HepG2 (cell line): ENCODE data around the gene PLCL1.

Experiments
- CREBL2 ChIP-seq: sonication (generic); formaldehyde crosslinking; IDR thresholded peaks from 2 replicates; pipeline ENCODE4 v1.8.1; 2023; ENCODE audit warnings: missing genetic modification reagents, mild to moderate bottlenecking, borderline replicate concordance
- DNMT1 ChIP-seq: sonication (generic); formaldehyde crosslinking; IDR thresholded peaks from 2 replicates; pipeline ENCODE4 v1.5.1; 2020; ENCODE audit warnings: mild to moderate bottlenecking, missing genetic modification reagents
- MAX ChIP-seq: IDR thresholded peaks from 2 replicates; pipeline ENCODE4 v1.6.1; 2012; ENCODE audit warnings: inconsistent platforms
- SRF ChIP-seq: IDR thresholded peaks from 2 replicates; pipeline ENCODE4 v1.6.1; 2011; ENCODE audit warnings: mild to moderate bottlenecking, low read depth, low read length, moderate library complexity
- TARDBP ChIP-seq: sonication (generic); formaldehyde crosslinking; IDR thresholded peaks from 2 replicates; pipeline ENCODE4 v1.8.0; 2022; ENCODE audit warnings: mild to moderate bottlenecking, missing genetic modification reagents
- THAP7 ChIP-seq: sonication (generic); formaldehyde crosslinking; IDR thresholded peaks from 2 replicates; pipeline ENCODE4 v1.8.1; 2023; ENCODE audit warnings: mild to moderate bottlenecking, missing genetic modification reagents
- YY1 ChIP-seq: IDR thresholded peaks from 2 replicates; pipeline ENCODE4 v1.6.1; 2011; ENCODE audit warnings: low read length, low read depth, moderate library complexity, mild to moderate bottlenecking; ENCODE audit not compliant: insufficient read depth, insufficient replicate concordance
- ZKSCAN1 ChIP-seq: fragments of 150-350 bp; IDR thresholded peaks from 2 replicates; pipeline ENCODE4 v1.6.1; 2014; ENCODE audit warnings: low read length
- ZNF580 ChIP-seq: IDR thresholded peaks from 2 replicates; pipeline ENCODE4 v1.6.1; 2016; ENCODE audit warnings: low read depth, borderline replicate concordance
- TF ChIP-seq, protein P1 (sequence below): sonication (generic); formaldehyde crosslinking; IDR thresholded peaks from 2 replicates; pipeline ENCODE4 v1.5.0; 2020; ENCODE audit warnings: mild to moderate bottlenecking, missing genetic modification reagents, moderate library complexity
- TF ChIP-seq, protein P2 (sequence below): sonication (generic); formaldehyde crosslinking; IDR thresholded peaks from 2 replicates; pipeline ENCODE4 v1.4.0; 2020; ENCODE audit warnings: missing genetic modification reagents

- TF ChIP-seq MAX (no peak), ZNF580 (CRISPR knock-in tag) (no peak), TARDBP (CRISPR knock-in tag) (no peak), THAP7 (CRISPR knock-in tag) (no peak), ZKSCAN1 (no peak), CREBL2 (CRISPR knock-in tag) (no peak), DNMT1 (CRISPR knock-in tag) (no peak), SRF (no peak), YY1 (no peak)
- TF ChIP-seq, protein P1, sequence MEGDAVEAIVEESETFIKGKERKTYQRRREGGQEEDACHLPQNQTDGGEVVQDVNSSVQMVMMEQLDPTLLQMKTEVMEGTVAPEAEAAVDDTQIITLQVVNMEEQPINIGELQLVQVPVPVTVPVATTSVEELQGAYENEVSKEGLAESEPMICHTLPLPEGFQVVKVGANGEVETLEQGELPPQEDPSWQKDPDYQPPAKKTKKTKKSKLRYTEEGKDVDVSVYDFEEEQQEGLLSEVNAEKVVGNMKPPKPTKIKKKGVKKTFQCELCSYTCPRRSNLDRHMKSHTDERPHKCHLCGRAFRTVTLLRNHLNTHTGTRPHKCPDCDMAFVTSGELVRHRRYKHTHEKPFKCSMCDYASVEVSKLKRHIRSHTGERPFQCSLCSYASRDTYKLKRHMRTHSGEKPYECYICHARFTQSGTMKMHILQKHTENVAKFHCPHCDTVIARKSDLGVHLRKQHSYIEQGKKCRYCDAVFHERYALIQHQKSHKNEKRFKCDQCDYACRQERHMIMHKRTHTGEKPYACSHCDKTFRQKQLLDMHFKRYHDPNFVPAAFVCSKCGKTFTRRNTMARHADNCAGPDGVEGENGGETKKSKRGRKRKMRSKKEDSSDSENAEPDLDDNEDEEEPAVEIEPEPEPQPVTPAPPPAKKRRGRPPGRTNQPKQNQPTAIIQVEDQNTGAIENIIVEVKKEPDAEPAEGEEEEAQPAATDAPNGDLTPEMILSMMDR (CRISPR knock-in tag): no peak
- TF ChIP-seq, protein P2, sequence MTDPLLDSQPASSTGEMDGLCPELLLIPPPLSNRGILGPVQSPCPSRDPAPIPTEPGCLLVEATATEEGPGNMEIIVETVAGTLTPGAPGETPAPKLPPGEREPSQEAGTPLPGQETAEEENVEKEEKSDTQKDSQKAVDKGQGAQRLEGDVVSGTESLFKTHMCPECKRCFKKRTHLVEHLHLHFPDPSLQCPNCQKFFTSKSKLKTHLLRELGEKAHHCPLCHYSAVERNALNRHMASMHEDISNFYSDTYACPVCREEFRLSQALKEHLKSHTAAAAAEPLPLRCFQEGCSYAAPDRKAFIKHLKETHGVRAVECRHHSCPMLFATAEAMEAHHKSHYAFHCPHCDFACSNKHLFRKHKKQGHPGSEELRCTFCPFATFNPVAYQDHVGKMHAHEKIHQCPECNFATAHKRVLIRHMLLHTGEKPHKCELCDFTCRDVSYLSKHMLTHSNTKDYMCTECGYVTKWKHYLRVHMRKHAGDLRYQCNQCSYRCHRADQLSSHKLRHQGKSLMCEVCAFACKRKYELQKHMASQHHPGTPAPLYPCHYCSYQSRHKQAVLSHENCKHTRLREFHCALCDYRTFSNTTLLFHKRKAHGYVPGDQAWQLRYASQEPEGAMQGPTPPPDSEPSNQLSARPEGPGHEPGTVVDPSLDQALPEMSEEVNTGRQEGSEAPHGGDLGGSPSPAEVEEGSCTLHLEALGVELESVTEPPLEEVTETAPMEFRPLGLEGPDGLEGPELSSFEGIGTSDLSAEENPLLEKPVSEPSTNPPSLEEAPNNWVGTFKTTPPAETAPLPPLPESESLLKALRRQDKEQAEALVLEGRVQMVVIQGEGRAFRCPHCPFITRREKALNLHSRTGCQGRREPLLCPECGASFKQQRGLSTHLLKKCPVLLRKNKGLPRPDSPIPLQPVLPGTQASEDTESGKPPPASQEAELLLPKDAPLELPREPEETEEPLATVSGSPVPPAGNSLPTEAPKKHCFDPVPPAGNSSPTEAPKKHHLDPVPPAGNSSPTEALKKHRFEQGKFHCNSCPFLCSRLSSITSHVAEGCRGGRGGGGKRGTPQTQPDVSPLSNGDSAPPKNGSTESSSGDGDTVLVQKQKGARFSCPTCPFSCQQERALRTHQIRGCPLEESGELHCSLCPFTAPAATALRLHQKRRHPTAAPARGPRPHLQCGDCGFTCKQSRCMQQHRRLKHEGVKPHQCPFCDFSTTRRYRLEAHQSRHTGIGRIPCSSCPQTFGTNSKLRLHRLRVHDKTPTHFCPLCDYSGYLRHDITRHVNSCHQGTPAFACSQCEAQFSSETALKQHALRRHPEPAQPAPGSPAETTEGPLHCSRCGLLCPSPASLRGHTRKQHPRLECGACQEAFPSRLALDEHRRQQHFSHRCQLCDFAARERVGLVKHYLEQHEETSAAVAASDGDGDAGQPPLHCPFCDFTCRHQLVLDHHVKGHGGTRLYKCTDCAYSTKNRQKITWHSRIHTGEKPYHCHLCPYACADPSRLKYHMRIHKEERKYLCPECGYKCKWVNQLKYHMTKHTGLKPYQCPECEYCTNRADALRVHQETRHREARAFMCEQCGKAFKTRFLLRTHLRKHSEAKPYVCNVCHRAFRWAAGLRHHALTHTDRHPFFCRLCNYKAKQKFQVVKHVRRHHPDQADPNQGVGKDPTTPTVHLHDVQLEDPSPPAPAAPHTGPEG: no peak
These were observed 356.8 kb downstream of the PLCL1 start for GRCh38 chr2:198161151-198161550.
